ENCODE measurements around the gene MYL6B. TPM values are rescaled to one million over a fixed set of nuclear protein-coding genes. Genes with fewer than 3 reads are reported as not detected.

Gene MYL6B
- total and polyA plus RNA-seq, 9 donors: 32.8 to 99.2 (median 73.4) TPM

- H3K36me3 ChIP-seq: no peaks in the 10 kb centered on the region
- peak; percentile 96 to 99 (median 98) for DNase-seq
- peaks cover 2% of the 10 kb centered on the region for H3K4me1 ChIP-seq (ENCODE audit: insufficient read depth)
- peak within 1 kb of the TSS; percentile 91 to 92 for H3K27ac ChIP-seq
- 0 to 1% (median 1%) methylated on average over 60 to 61 of the region's 61 CpGs for WGBS, 3 donors
- peak within 1 kb of the TSS; percentile 77 for H3K4me3 ChIP-seq
- no peaks in the 10 kb centered on the region for H3K9me3 ChIP-seq
- TF ChIP-seq CTCF (IDR thresholded peaks at IDR 0.05): peak; percentile 25 to 83 (median 79)
- TF ChIP-seq EP300 (IDR thresholded peaks at IDR 0.05): peak; percentile 89
- peak; percentile 98 for TF ChIP-seq POLR2A (IDR thresholded peaks at IDR 0.05)
- H3K27me3 ChIP-seq: no peaks in the 10 kb centered on the region
- intact Hi-C loops (cut with DNase I): loop anchor here in 2 of 4 donors (2.0 kb wide), 2 partner anchors 73 to 107 kb away; partner anchors contain the start of gene NABP2 (in 1 of the 2)
These were observed 34.4 kb upstream of the MYL6B start, which contains the start of gene ZC3H10 for GRCh38 chr12:56117778-56118687. Gene ZC3H10, plus strand, starts transcription at chr12:56118266. Its CDS starts 2,297 bp downstream, at chr12:56120563.

- H3K4me3 ChIP-seq: peak overlapping the region; percentile 76
- H3K4me1 ChIP-seq (ENCODE audit: insufficient read depth): peaks cover 2% of the 10 kb centered on the region
- no peaks in the 10 kb centered on the region for H3K9me3 ChIP-seq
- no peaks in the 10 kb centered on the region for H3K36me3 ChIP-seq
- TF ChIP-seq EP300 (IDR thresholded peaks at IDR 0.05): no peak
- TF ChIP-seq CTCF (IDR thresholded peaks at IDR 0.05): no peak
- TF ChIP-seq POLR2A (IDR thresholded peaks at IDR 0.05): no peak
- 4 to 8% (median 5%) methylated on average over 13 of the region's 13 CpGs for WGBS, 3 donors
- no peak for DNase-seq
- peak overlapping the region; percentile 84 to 91 for H3K27ac ChIP-seq
- no peaks in the 10 kb centered on the region for H3K27me3 ChIP-seq
- intact Hi-C loops (cut with DNase I): loop anchor here in 2 of 4 donors (2.0 kb wide), 2 partner anchors 72 to 106 kb away; partner anchors contain the start of gene NABP2 (in 1 of the 2)
These were observed 33.6 kb upstream of the MYL6B start for GRCh38 chr12:56118688-56119357.

GRCh38 chr12:56119361-56119796 lies 33.0 kb upstream of the MYL6B start:
- Histone ChIP-seq H3K36me3 (no peaks in the 10 kb centered on the region), H3K4me1 (ENCODE audit: insufficient read depth) (peaks cover 2% of the 10 kb centered on the region), H3K27me3 (no peaks in the 10 kb centered on the region), H3K9me3 (no peaks in the 10 kb centered on the region), H3K27ac (peak overlapping the region; percentile 84 to 91), H3K4me3 (peak overlapping the region; percentile 76)
- 0 to 1% (median 0%) methylated on average over 2 of the region's 2 CpGs for WGBS, 3 donors
- intact Hi-C loops (cut with DNase I): loop anchor here in 2 of 4 donors (2.0 kb wide), 2 partner anchors 71 to 105 kb away; partner anchors contain the start of gene NABP2 (in 1 of the 2)
- no peak for TF ChIP-seq EP300 (IDR thresholded peaks at IDR 0.05)
- peak; percentile 69 to 88 (median 86) for TF ChIP-seq CTCF (IDR thresholded peaks at IDR 0.05)
- TF ChIP-seq POLR2A (IDR thresholded peaks at IDR 0.05): no peak
- DNase-seq: peak; percentile 71 to 81 (median 77)
